ENCODE measurements around the gene BSN. TPM values are rescaled to one million over a fixed set of nuclear protein-coding genes. Genes with fewer than 3 reads are reported as not detected.

BSN gene
- total RNA-seq, 1 donor from 2014 or later: 0.55 TPM

- no peaks in the 10 kb centered on the region for H3K27me3 ChIP-seq (ENCODE audit: low read depth)
- no peak for TF ChIP-seq CTCF (IDR thresholded peaks at IDR 0.05; ENCODE audit: borderline replicate concordance)
- H3K9me3 ChIP-seq (replicated peaks): no peaks in the 10 kb centered on the region
- no peak overlapping the region for H3K27ac ChIP-seq (replicated peaks)
- intact Hi-C loops (cut with micrococcal nuclease): no loop called here
- peaks cover 5% of the 10 kb centered on the region for H3K4me1 ChIP-seq
- no peak overlapping the region for H3K4me3 ChIP-seq
- DNase-seq: no peak
- H3K36me3 ChIP-seq: no peaks in the 10 kb centered on the region
These were observed 84.2 kb downstream of the BSN start for GRCh38 chr3:49638445-49638844.

GRCh38 chr3:49639551-49639950 is 85.3 kb downstream of the BSN start:
- no peaks in the 10 kb centered on the region for H3K36me3 ChIP-seq
- TF ChIP-seq CTCF (IDR thresholded peaks at IDR 0.05; ENCODE audit: borderline replicate concordance): no peak
- intact Hi-C loops (cut with micrococcal nuclease): no loop called here
- H3K27me3 ChIP-seq (ENCODE audit: low read depth): no peaks in the 10 kb centered on the region
- H3K4me1 ChIP-seq: peaks cover 5% of the 10 kb centered on the region
- H3K9me3 ChIP-seq (replicated peaks): no peaks in the 10 kb centered on the region
- no peak overlapping the region for H3K27ac ChIP-seq (replicated peaks)
- H3K4me3 ChIP-seq: no peak overlapping the region
- no peak for DNase-seq

GRCh38 chr3:49641292-49641691 is 87.0 kb downstream of the BSN start:
- intact Hi-C loops (cut with micrococcal nuclease): no loop called here

GRCh38 chr3:49641921-49642707 is 87.8 kb downstream of the BSN start:
- Histone ChIP-seq H3K27ac (replicated peaks) (no peak overlapping the region), H3K36me3 (no peaks in the 10 kb centered on the region), H3K9me3 (replicated peaks) (no peaks in the 10 kb centered on the region), H3K4me3 (no peak overlapping the region), H3K4me1 (peaks cover 6% of the 10 kb centered on the region), H3K27me3 (ENCODE audit: low read depth) (no peaks in the 10 kb centered on the region)
- DNase-seq: no peak
- TF ChIP-seq CTCF (IDR thresholded peaks at IDR 0.05; ENCODE audit: borderline replicate concordance): no peak
- intact Hi-C loops (cut with micrococcal nuclease): no loop called here

More at GRCh38 chr3:49641292-49641691, 87.0 kb downstream of the BSN start:
- no peak for TF ChIP-seq CTCF (IDR thresholded peaks at IDR 0.05; ENCODE audit: borderline replicate concordance)
- no peaks in the 10 kb centered on the region for H3K27me3 ChIP-seq (ENCODE audit: low read depth)
- no peak overlapping the region for H3K4me3 ChIP-seq
- no peak for DNase-seq
- no peaks in the 10 kb centered on the region for H3K9me3 ChIP-seq (replicated peaks)
- H3K4me1 ChIP-seq: peaks cover 5% of the 10 kb centered on the region
- no peak overlapping the region for H3K27ac ChIP-seq (replicated peaks)
- no peaks in the 10 kb centered on the region for H3K36me3 ChIP-seq

GRCh38 chr3:49642708-49643145 is 88.5 kb downstream of the BSN start:
- no peak for DNase-seq
- no peaks in the 10 kb centered on the region for H3K9me3 ChIP-seq (replicated peaks)
- no peak overlapping the region for H3K4me3 ChIP-seq
- TF ChIP-seq CTCF (IDR thresholded peaks at IDR 0.05; ENCODE audit: borderline replicate concordance): no peak
- H3K4me1 ChIP-seq: peaks cover 12% of the 10 kb centered on the region
- no peaks in the 10 kb centered on the region for H3K27me3 ChIP-seq (ENCODE audit: low read depth)
- no peaks in the 10 kb centered on the region for H3K36me3 ChIP-seq
- H3K27ac ChIP-seq (replicated peaks): no peak overlapping the region
- intact Hi-C loops (cut with micrococcal nuclease): no loop called here

Measured in left ventricle myocardium inferior (tissue), 1 donor.